Endothelial cell of coronary artery (primary cell): ENCODE results near the gene YOD1. TPM values are rescaled to one million over a fixed set of nuclear protein-coding genes. Genes with fewer than 3 reads are reported as not detected.

Source experiments
- total RNA-seq: library from RNA; depleted of rRNA; stranded (reverse); fragments of >200 nt; gene quantifications from 2 replicates; pipeline ENCODE4 v1.2.3, GENCODE V29; 2014

YOD1 gene
- 5.8 and 6.7 TPM in 2 replicates for total RNA-seq

DNA sequence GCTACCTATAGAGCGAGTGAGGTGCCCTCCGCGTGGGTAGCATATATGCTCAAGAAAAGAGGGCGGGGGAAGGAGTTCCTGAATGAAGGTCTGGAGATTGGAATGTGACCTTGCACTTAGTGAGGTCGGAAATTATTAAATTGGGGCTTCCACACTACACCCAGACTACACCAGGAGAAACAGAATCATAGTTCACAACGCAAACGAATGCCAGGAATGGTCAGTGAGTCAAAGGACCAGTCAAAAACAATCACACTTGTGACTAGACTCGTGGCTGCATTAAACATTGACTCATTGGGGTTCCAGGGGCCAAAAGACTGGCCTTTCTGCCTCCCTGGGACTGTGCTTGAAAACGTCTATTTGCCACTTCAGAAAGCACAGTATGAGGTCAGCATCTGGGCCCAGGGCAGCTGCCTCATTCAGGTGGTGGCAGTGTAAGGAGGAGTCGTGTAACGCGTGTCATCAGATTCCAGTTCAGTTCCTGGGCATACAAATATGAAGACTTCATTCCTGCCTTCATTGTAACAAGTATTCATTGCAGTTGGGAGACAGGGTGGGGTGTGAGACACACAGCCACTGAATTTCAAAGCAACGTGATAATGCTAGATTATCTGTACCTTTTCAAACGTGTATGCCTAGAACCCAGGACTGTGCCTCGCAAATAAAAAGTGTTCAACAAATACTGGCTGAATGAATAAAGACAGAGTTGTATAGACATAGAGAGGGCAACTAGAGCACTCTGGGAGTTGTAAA is at the start of gene YOD1:
YOD1 (minus strand) TSS at position 18 of the 753 bp plus-strand sequence. CDS start 178 bp downstream, outside the sequence.

DNA sequence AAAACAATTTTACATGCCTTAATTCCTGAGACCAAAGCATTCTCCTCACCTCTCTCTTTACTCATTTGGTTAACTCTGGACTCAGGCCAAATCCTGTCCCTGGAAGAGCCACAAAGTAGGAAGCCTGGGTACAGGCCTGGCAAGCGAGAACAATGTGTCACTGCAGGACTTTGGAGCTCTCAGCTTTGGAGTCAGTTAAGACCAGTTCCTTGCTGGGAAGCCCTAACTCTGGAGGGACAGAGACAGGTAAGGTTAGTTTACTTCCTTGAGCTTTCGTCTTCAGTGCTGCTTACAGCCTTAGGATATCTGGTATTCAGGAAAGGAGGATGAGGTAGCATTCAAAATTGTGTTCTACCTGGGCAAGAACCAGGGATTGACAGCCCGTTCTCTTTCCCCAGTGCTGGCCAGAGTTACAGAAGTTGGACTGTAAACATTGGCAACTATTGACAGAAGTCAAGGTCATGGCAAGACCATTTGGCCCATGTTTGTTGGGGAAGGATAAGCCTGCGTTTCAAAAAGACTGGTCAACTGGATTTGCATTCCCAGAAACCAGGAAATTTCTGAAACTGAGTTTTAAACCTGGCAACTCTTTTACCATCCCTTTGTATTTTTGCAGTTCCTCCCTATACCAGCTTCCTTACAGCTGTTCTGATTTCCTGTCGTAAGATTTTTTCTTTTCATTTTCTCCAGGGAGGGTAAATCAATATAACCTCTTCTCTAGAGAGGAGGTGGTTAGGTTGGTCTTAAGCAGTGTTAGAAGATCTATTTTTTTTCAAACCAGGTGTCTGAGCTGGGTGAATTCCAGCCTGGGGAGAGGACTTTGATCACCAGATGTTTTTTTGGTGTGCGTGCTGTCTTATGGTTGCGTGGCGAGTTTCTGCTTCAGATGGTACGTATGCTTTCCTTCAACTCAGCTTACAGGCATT is 38.0 kb upstream of the YOD1 start, which contains the start of gene C4BPB:
C4BPB (plus strand) TSS at position 160 of the 926 bp plus-strand sequence; CDS start at position 832, 672 bp downstream.

DNA sequence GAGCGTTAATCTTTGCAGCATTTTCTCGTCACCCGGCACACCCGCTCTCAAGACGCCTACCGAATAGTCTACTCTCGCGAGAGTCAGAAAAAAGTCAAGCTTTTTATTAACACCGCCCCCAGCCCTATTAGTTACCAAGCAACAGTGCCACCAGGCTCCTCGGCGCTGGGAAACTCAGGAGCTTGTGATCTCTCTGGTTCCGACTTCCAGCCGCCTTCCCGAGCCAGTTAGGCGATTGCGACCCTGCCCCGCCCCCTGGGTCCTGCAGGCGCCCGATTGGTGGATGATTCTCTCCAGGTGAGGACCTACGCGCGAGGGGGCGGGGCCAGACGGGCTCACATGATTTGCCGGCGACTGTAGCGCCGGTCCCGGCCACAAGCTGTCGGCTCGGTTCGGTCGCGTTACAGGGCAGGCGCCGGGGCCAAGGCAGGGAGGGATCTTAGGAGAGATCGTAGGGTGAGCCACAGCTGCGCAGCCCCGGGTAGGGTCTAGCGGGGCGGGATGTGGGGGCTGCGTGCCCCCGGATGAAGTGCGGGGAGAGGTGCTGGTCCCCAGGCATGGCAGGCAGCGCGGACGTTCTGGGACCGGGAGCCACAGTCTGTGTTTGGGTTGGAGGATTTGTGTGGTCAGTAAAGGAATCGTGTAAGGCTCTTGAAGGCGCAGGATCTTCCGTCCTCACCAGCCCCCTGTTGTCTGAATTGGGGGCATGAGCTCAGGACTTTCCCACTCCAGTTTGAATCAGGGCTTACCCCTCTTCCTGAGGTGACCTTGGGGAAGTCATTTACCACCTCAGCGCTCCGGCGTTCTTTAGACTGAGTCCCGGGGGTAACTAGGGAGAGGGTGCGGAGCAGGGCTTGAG is 2.1 kb upstream of the YOD1 start, which contains the start of gene PFKFB2:
PFKFB2 (plus strand) TSS at position 365 of the 859 bp plus-strand sequence. CDS start 1,443 bp downstream, outside the sequence.

DNA sequence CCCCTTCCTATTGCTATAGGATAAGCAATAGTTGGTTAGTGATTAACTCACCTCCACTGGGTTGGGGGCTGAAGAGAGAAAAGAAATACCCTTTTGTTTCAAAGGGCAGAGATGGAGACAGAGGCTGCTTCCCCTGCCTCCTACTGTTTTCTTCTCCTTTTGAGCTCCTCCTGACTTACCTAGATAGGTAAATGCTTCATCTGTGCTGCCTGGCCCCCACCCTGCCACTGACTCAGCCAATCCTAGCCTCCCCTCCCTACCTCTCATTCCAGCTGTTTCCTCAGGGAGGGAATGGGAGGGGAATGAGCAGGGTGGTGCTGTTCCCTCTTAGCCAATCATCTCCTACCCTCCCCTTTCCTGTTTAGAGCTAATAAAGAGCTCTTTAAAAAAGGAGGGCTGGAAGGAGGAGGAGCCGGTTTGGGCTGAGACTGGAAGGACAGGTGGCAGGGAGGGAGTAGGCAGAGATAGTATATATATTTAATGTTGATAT is 18.4 kb downstream of the YOD1 start, which contains the start of gene C1orf116:
C1orf116 (minus strand) TSS at position 229 of the 490 bp plus-strand sequence. CDS start 5,158 bp downstream, outside the sequence.

Other genes with a start within 250 kb of the YOD1 start
- not detected in 2 replicates for gene IL20, start 185.6 kb downstream of the YOD1 start, total RNA-seq
- gene IL24, start 153.8 kb downstream of the YOD1 start, total RNA-seq, result not detected in 2 replicates
- gene FCMR, start 129.3 kb downstream of the YOD1 start, total RNA-seq, result not detected in 2 replicates
- not detected in 2 replicates for gene PIGR, start 104.7 kb downstream of the YOD1 start, total RNA-seq
- gene FCAMR, start 80.7 kb downstream of the YOD1 start, total RNA-seq, result not detected in 2 replicates
- not detected in 2 replicates for gene C1orf116, start 18.5 kb downstream of the YOD1 start, total RNA-seq
- gene PFKFB2, start 2.1 kb upstream of the YOD1 start, total RNA-seq, result 1.1 and 1.2 TPM in 2 replicates
- 0.18 and 0.28 TPM in 2 replicates for gene C4BPB, start 37.7 kb upstream of the YOD1 start, total RNA-seq
- not detected in 2 replicates for gene C4BPA, start 53.0 kb upstream of the YOD1 start, total RNA-seq